ENCODE data around the gene ESR2. TPM values are rescaled to one million over a fixed set of nuclear protein-coding genes. Genes with fewer than 3 reads are reported as not detected.

The ESR2 gene
- total RNA-seq, 1 experiment from 2014 or later = 0.15 TPM

DNA sequence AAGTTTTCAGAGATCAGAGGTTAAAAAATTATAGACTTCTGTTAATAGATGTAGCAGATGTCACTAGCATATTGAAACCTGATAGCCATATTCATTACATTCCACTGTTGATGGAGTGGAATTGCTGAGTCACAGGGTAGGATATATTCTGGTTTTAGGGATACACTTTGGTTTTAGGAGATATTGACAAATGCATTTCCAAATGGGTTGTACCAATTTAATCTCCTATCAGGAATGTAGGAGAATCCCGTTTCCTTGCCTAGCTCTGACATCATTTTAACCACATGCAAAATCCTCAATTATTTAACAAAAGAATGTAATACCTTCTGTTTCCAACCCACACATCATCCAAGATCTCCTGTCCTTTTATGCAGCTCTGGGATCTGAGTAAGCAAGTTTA, 30.7 kb upstream of the ESR2 start:
- no peak overlapping the region for H3T11ph ChIP-seq (ENCODE audit: low read length)
- no peak overlapping the region for H3K4me2 ChIP-seq (ENCODE audit: insufficient read depth, insufficient read length, low read length)
- no peak overlapping the region for H4K91ac ChIP-seq (ENCODE audit: insufficient read length, low read depth, low read length)
- H2AK5ac ChIP-seq (ENCODE audit: insufficient read length, low read length) = no peak overlapping the region
- Mint-ChIP-seq H3K36me3 (ENCODE audit: insufficient read depth in 1 of 3, low read depth in 3 of 3) (peaks cover 0 to 3% (median 0%) of the 10 kb centered on the region in 3 experiments; a peak in 2 of 7 replicates), H3K27ac (peak overlapping the region in 1 of 3 experiments; percentile 52; a peak in 1 of 7 replicates), H3K9me3 (no peaks in the 10 kb centered on the region), H3K27me3 (ENCODE audit: low read depth) (no peaks in the 10 kb centered on the region), H3K4me3 (no peak overlapping the region), H3K4me1 (peaks cover 4 to 7% of the 10 kb centered on the region in 2 experiments)
- no peak overlapping the region for H2BK20ac ChIP-seq (ENCODE audit: low read depth, low read length, poor library complexity, severe bottlenecking)
- H4K8ac ChIP-seq (replicated peaks; ENCODE audit: insufficient read length, low read depth, low read length) = no peak overlapping the region
- H2BK15ac ChIP-seq (ENCODE audit: low read depth, low read length) = no peak overlapping the region
- H3K23me2 ChIP-seq (ENCODE audit: insufficient read length, low read depth, low read length, poor library complexity, severe bottlenecking) = no peaks in the 10 kb centered on the region
- H3K4me1 ChIP-seq (ENCODE audit: insufficient read depth, low read length) = no peaks in the 10 kb centered on the region; the same call in 1 of the 2 replicates
- no peak overlapping the region for H3K18ac ChIP-seq (ENCODE audit: insufficient read length, low read depth, low read length)
- no peak overlapping the region for H3K14ac ChIP-seq (ENCODE audit: insufficient read depth, low read length)
- TF ChIP-seq CTCF (conservative IDR thresholded peaks at IDR 0.05) = no peak
- no peaks in the 10 kb centered on the region for H3K79me1 ChIP-seq (ENCODE audit: insufficient read depth, low read depth, low read length, poor library complexity, severe bottlenecking)
- H4K5ac ChIP-seq (ENCODE audit: insufficient read length, low read depth, low read length) = no peak overlapping the region
- no peak overlapping the region for H3K4ac ChIP-seq (ENCODE audit: low read depth, low read length)
- no peak overlapping the region for H3K56ac ChIP-seq (ENCODE audit: insufficient read length, low read depth, low read length)
- no peak overlapping the region for H3K9ac ChIP-seq (ENCODE audit: extremely low read depth, insufficient read length, low read length)
- no peak for DNase-seq
- no peaks in the 10 kb centered on the region for H3K79me2 ChIP-seq (ENCODE audit: insufficient read depth, low read length)
- no peaks in the 10 kb centered on the region for H4K20me1 ChIP-seq (ENCODE audit: control insufficient read depth, insufficient read depth, insufficient read length)
- no peak overlapping the region for H3K27ac ChIP-seq (ENCODE audit: insufficient read length, low read depth, low read length)
- WGBS (ENCODE audit: extremely low coverage, insufficient read length, low lambda C conversion rate) = no CpG with 5 or more reads among the region's 1 CpG
- H2BK5ac ChIP-seq (ENCODE audit: insufficient read length, low read length) = no peak overlapping the region
- H2AFZ ChIP-seq (ENCODE audit: low read length) = no peak overlapping the region
- H2BK12ac ChIP-seq (ENCODE audit: insufficient read length, low read depth, low read length) = no peak overlapping the region
- no peaks in the 10 kb centered on the region for H3K9me3 ChIP-seq (ENCODE audit: control insufficient read depth, low read depth, low read length)
- no peak overlapping the region for H2BK120ac ChIP-seq (ENCODE audit: low read depth, low read length, poor library complexity, severe bottlenecking)
- H3K27me3 ChIP-seq (ENCODE audit: insufficient read depth, low read length) = no peaks in the 10 kb centered on the region
- no peak overlapping the region for H3K23ac ChIP-seq (ENCODE audit: insufficient read length, low read depth, low read length)
